HEK293 (cell line): ENCODE measurements around the gene CYS1.
"Not testable (repeated sequence)": the region's sequence is repeated elsewhere in the genome, so short reads cannot be mapped to it uniquely, and the experiment has no call there.

Experiments used
- CTCF ChIA-PET: fragments of 350-600 bp; formaldehyde crosslinking; extraction: SDS; loops from one replicate; lab custom pipeline; 2021; ENCODE audit warnings: antibody characterized with exemption; lab: Yijun Ruan, JAX
- POLR2A ChIA-PET: fragments of 300-600 bp; formaldehyde crosslinking; extraction: SDS; loops from one replicate; lab custom pipeline; 2020; ENCODE audit warnings: antibody characterized with exemption, inconsistent platforms; lab: Yijun Ruan, JAX
- H3K27ac ChIP-seq: fragments of 200-500 bp; sonication (Bioruptor generic); 2 replicates; pipeline ENCODE4 v1.5.1; 2014; ENCODE audit warnings: low read depth, low read length, control low read depth, inconsistent platforms; ENCODE audit errors: extremely low read depth
- H3K36me3 ChIP-seq, 2 experiments: fragments of 200-500 bp in 1 of 2; sonication (Bioruptor generic) in 1 of 2; 1 replicate in 1 of 2; 2 replicates in 1 of 2; pipeline ENCODE4 v1.5.1; 2014 to 2017; ENCODE audit warnings: inconsistent platforms in 2 of 2, low read length in 2 of 2; ENCODE audit not compliant: control insufficient read depth in 2 of 2, insufficient read depth in 1 of 2
- H3K4me1 ChIP-seq: fragments of 200-500 bp; sonication (Bioruptor generic); 2 replicates; pipeline ENCODE4 v1.5.1; 2014; ENCODE audit warnings: mild to moderate bottlenecking, low read length, inconsistent platforms; ENCODE audit not compliant: control insufficient read depth, insufficient read depth
- H3K4me3 ChIP-seq: 2 replicates; pipeline ENCODE4 v1.5.1; 2011; ENCODE audit warnings: low read depth, mild to moderate bottlenecking, control low read depth, low read length, moderate library complexity
- H3K9me3 ChIP-seq: fragments of 200-500 bp; sonication (Bioruptor generic); 2 replicates; pipeline ENCODE4 v1.5.1; 2014; ENCODE audit warnings: low read depth, low read length, inconsistent platforms; ENCODE audit not compliant: control insufficient read depth, insufficient read depth
- BCL11A ChIP-seq: fragments of 450-650 bp; formaldehyde crosslinking; IDR thresholded peaks from 2 replicates; pipeline ENCODE4 v1.5.1; 2016; ENCODE audit warnings: low read depth, missing biosample characterization, missing genetic modification characterization
- MEIS1 ChIP-seq: sonication (generic); formaldehyde crosslinking; IDR thresholded peaks from 2 replicates; pipeline ENCODE4 v1.8.1; 2022; ENCODE audit warnings: missing genetic modification reagents, mild to moderate bottlenecking, borderline replicate concordance
- SALL2 ChIP-seq: fragments of 450-650 bp; formaldehyde crosslinking; IDR thresholded peaks from 2 replicates; pipeline ENCODE4 v1.5.0; 2017; ENCODE audit warnings: missing biosample characterization, mild to moderate bottlenecking, missing genetic modification characterization, borderline replicate concordance
- SETDB1 ChIP-seq: IDR thresholded peaks from one replicate; pipeline ENCODE4 v1.6.1; 2017; ENCODE audit warnings: mild to moderate bottlenecking, low read length, moderate library complexity, mixed read lengths; ENCODE audit not compliant: insufficient read length
- ZBTB7A ChIP-seq: fragments of 450-650 bp; formaldehyde crosslinking; IDR thresholded peaks from 2 replicates; pipeline ENCODE4 v1.5.1; 2016; ENCODE audit warnings: low read depth, missing biosample characterization, missing genetic modification characterization
- ZFHX2 ChIP-seq: fragments of 450-650 bp; formaldehyde crosslinking; conservative IDR thresholded peaks from 2 replicates; pipeline ENCODE4 v1.5.1; 2016; ENCODE audit warnings: missing biosample characterization, missing genetic modification characterization
- ZNF133 ChIP-seq: fragments of 450-650 bp; formaldehyde crosslinking; IDR thresholded peaks from 2 replicates; pipeline ENCODE4 v1.5.1; 2016; ENCODE audit warnings: missing biosample characterization, missing genetic modification characterization
- ZNF211 ChIP-seq: fragments of 450-650 bp; formaldehyde crosslinking; IDR thresholded peaks from 2 replicates; pipeline ENCODE4 v1.5.1; 2016; ENCODE audit warnings: low read depth, missing biosample characterization, missing genetic modification characterization
- ZNF274 ChIP-seq, 2 experiments: fragments of 200-500 bp in 1 of 2; fragments of 450-650 bp in 1 of 2; sonication (Bioruptor generic) in 1 of 2; formaldehyde crosslinking in 1 of 2; IDR thresholded peaks; 2 replicates each; pipeline versions ENCODE4 v1.5.1 to v1.6.1; 2014 to 2016; ENCODE audit warnings: borderline replicate concordance in 1 of 2, inconsistent platforms in 1 of 2, low read length in 1 of 2, missing biosample characterization in 1 of 2, missing genetic modification characterization in 1 of 2
- ZNF292 ChIP-seq: fragments of 450-650 bp; formaldehyde crosslinking; IDR thresholded peaks from 2 replicates; pipeline ENCODE4 v1.5.1; 2016; ENCODE audit warnings: low read depth, missing biosample characterization, missing genetic modification characterization, borderline replicate concordance
- ZNF335 ChIP-seq: fragments of 450-650 bp; formaldehyde crosslinking; conservative IDR thresholded peaks from 2 replicates; pipeline ENCODE4 v1.5.1; 2016; ENCODE audit warnings: missing biosample characterization, missing genetic modification characterization
- ZNF48 ChIP-seq: fragments of 450-650 bp; formaldehyde crosslinking; IDR thresholded peaks from 2 replicates; pipeline ENCODE4 v1.5.1; 2016; ENCODE audit warnings: missing biosample characterization, missing genetic modification characterization
- ZNF560 ChIP-seq: fragments of 450-650 bp; formaldehyde crosslinking; IDR thresholded peaks from 2 replicates; pipeline ENCODE4 v1.5.1; 2017; ENCODE audit warnings: missing biosample characterization, missing genetic modification characterization, borderline replicate concordance
- ZNF571 ChIP-seq: fragments of 450-650 bp; formaldehyde crosslinking; IDR thresholded peaks from 2 replicates; pipeline ENCODE4 v1.5.0; 2017; ENCODE audit warnings: missing biosample characterization, missing genetic modification characterization
- ZNF626 ChIP-seq: fragments of 450-650 bp; sonication (Bioruptor Pico); formaldehyde crosslinking; IDR thresholded peaks from 2 replicates; pipeline ENCODE4 v1.5.1; 2018; ENCODE audit warnings: missing biosample characterization, missing genetic modification characterization, inconsistent platforms
- ZNF670 ChIP-seq: fragments of 450-650 bp; formaldehyde crosslinking; IDR thresholded peaks from 2 replicates; pipeline ENCODE4 v1.5.1; 2016; ENCODE audit warnings: missing biosample characterization, missing genetic modification characterization, low read depth
- ZNF707 ChIP-seq: fragments of 450-650 bp; formaldehyde crosslinking; IDR thresholded peaks from 2 replicates; pipeline ENCODE4 v1.5.1; 2016; ENCODE audit warnings: missing biosample characterization, missing genetic modification characterization
- ZNF830 ChIP-seq: fragments of 450-650 bp; IDR thresholded peaks from 2 replicates; pipeline ENCODE4 v1.5.0; 2018; ENCODE audit warnings: missing biosample characterization, missing genetic modification characterization, low read depth, mild to moderate bottlenecking, moderate library complexity
- TF ChIP-seq, protein P1 (sequence below): fragments of 450-650 bp; formaldehyde crosslinking; IDR thresholded peaks from 2 replicates; pipeline ENCODE4 v1.5.1; 2016; ENCODE audit warnings: missing biosample characterization, missing genetic modification characterization
- TF ChIP-seq, protein P2 (sequence below): fragments of 450-650 bp; formaldehyde crosslinking; IDR thresholded peaks from 2 replicates; pipeline ENCODE4 v1.5.1; 2017; ENCODE audit warnings: missing biosample characterization, missing genetic modification characterization
- TF ChIP-seq, protein P3 (sequence below): fragments of 450-650 bp; formaldehyde crosslinking; IDR thresholded peaks from 2 replicates; pipeline ENCODE4 v1.5.1; 2016; ENCODE audit warnings: missing biosample characterization, missing genetic modification characterization, borderline replicate concordance

Gene CYS1

DNA sequence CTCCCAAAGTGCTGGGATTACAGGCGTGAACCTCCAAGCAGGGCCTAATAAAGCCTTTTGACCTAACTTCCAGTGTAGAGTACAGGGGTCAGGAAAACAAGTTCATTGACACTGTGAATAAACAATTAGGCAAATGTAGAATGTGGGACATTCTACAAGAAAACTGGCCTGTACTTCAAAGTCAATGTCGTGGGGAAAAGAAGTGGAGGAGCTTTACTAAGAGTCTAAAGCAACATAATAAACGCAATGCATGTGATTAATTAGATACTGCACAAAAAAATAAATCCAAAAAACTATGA is 38.8 kb upstream of the CYS1 start (continued):
- TF ChIP-seq, protein P1, sequence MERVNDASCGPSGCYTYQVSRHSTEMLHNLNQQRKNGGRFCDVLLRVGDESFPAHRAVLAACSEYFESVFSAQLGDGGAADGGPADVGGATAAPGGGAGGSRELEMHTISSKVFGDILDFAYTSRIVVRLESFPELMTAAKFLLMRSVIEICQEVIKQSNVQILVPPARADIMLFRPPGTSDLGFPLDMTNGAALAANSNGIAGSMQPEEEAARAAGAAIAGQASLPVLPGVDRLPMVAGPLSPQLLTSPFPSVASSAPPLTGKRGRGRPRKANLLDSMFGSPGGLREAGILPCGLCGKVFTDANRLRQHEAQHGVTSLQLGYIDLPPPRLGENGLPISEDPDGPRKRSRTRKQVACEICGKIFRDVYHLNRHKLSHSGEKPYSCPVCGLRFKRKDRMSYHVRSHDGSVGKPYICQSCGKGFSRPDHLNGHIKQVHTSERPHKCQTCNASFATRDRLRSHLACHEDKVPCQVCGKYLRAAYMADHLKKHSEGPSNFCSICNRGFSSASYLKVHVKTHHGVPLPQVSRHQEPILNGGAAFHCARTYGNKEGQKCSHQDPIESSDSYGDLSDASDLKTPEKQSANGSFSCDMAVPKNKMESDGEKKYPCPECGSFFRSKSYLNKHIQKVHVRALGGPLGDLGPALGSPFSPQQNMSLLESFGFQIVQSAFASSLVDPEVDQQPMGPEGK, result no peak
- TF ChIP-seq ZNF571 (tag by site-specific recombination) (no peak), ZFHX2 (tag by site-specific recombination) (no peak)

DNA sequence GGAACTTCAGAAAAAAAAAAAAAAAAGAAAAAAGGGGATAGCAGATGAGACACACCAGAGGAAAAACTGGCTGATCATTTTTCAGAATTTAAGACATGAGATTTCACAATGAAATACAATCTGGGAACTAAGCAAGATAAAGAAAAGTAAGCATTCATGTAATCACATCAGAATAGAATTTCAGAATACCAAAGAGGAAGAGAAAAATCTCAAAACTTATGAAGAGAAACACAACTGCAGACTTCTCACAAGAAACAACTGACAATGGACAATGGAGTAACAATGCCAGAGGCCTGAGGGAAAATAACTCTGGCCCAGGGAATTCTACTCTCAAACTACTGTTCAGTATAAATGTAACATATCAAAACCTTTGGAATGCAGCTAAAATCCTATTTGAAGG is 29.1 kb upstream of the CYS1 start:
- ChIA-PET POLR2A (interaction anchor here (0.8 kb wide), 1 partner anchor 10 kb away, joined by 3 read pairs; no protein-coding TSS in a partner anchor), CTCF (interaction anchor here (0.9 to 1.7 kb wide), 2 partner anchors 11 to 12 kb away, joined by 3 to 8 read pairs; no protein-coding TSS in a partner anchor)
- Histone ChIP-seq H3K9me3 (no peaks in the 10 kb centered on the region), H3K27ac (no peak overlapping the region), H3K4me1 (no peaks in the 10 kb centered on the region), H3K4me3 (no peak overlapping the region), H3K36me3 (no peaks in the 10 kb centered on the region; a peak in 1 of 3 replicates)
- no peak for TF ChIP-seq ZNF133 (tag by site-specific recombination)
- TF ChIP-seq, protein P2, sequence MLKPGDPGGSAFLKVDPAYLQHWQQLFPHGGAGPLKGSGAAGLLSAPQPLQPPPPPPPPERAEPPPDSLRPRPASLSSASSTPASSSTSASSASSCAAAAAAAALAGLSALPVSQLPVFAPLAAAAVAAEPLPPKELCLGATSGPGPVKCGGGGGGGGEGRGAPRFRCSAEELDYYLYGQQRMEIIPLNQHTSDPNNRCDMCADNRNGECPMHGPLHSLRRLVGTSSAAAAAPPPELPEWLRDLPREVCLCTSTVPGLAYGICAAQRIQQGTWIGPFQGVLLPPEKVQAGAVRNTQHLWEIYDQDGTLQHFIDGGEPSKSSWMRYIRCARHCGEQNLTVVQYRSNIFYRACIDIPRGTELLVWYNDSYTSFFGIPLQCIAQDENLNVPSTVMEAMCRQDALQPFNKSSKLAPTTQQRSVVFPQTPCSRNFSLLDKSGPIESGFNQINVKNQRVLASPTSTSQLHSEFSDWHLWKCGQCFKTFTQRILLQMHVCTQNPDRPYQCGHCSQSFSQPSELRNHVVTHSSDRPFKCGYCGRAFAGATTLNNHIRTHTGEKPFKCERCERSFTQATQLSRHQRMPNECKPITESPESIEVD (tag by site-specific recombination), result 0 out of 2 replicates have a peak, but pooled peaks have one; percentile 20

DNA sequence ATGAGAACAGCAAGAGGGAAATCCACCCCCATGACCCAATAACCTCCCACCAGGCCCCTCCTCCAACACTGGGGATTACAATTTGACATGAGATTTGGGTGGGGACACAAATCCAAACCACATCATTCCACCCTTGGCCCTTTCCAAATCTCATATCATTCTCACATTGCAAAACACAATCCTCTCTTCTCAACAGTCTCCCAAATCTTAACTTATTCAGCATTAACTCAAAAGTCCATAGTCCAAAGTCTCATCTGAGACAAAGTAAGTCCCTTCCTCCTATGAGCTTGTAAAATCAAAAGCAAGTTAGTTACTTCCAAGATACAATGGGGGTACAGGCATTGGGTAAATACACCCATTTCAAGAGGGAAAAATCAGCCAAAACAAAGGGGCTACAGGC is 24.7 kb upstream of the CYS1 start:
- H3K27ac ChIP-seq, H3K4me3 ChIP-seq, H3K9me3 ChIP-seq, H3K36me3 ChIP-seq, H3K4me1 ChIP-seq: not testable (repeated sequence)
- CTCF ChIA-PET, result interaction anchor here (0.5 to 0.6 kb wide), 2 partner anchors 14 to 33 kb away, joined by 3 to 4 read pairs; no protein-coding TSS in a partner anchor
- POLR2A ChIA-PET, result interaction anchor here (1.0 kb wide), 1 partner anchor 15 kb away, joined by 3 read pairs; no protein-coding TSS in a partner anchor

DNA sequence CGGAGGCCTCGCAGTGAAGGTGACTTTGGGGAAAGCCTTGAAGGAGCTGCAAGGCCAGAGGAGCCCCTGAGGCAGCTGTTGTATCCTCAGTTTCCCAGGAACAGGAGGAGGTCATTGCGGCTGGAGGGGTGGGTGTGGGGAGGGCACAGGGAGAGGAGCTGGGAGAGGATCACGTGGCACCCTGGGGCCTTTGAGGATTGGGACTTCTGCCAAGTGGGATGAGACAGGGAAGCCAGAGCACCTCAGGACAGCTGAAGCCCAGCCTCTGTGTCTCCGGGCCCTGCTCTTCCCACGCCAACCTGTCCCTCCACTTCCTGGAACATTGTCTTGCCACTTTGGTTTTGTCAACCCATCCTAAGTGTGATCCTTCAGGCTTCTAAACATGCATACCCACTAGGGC is 23.0 kb upstream of the CYS1 start:
- CTCF ChIA-PET, result interaction anchor here (0.8 to 1.0 kb wide), 3 partner anchors 8 to 31 kb away, joined by 3 to 5 read pairs (median 3); no protein-coding TSS in a partner anchor
- POLR2A ChIA-PET, result interaction anchor here (1.4 kb wide), 1 partner anchor 17 kb away, joined by 7 read pairs; no protein-coding TSS in a partner anchor

More for the DNA sequence above, 23.0 kb upstream of the CYS1 start:
- no peaks in the 10 kb centered on the region; a peak in 1 of 3 replicates for H3K36me3 ChIP-seq
- H3K4me3 ChIP-seq, result no peak overlapping the region
- H3K4me1 ChIP-seq, result 0 out of 2 replicates have a peak, but pooled peaks cover 2% of the 10 kb centered on the region
- H3K27ac ChIP-seq, result no peak overlapping the region
- H3K9me3 ChIP-seq, result no peaks in the 10 kb centered on the region
- no peak for TF ChIP-seq ZNF830 (tag by site-specific recombination)
- TF ChIP-seq ZNF292 (tag by site-specific recombination), result no peak
- TF ChIP-seq ZNF335 (tag by site-specific recombination), result no peak
- TF ChIP-seq ZNF211, result no peak
- TF ChIP-seq ZBTB7A (tag by site-specific recombination), result no peak
- no peak for TF ChIP-seq ZNF48
- no peak for TF ChIP-seq SALL2 (tag by site-specific recombination)
- no peak for TF ChIP-seq ZNF133 (tag by site-specific recombination)
- no peak for TF ChIP-seq ZNF670 (tag by site-specific recombination)
- no peak for TF ChIP-seq BCL11A (tag by site-specific recombination)
- TF ChIP-seq MEIS1 (CRISPR knock-in tag), result no peak
- TF ChIP-seq, protein P3, sequence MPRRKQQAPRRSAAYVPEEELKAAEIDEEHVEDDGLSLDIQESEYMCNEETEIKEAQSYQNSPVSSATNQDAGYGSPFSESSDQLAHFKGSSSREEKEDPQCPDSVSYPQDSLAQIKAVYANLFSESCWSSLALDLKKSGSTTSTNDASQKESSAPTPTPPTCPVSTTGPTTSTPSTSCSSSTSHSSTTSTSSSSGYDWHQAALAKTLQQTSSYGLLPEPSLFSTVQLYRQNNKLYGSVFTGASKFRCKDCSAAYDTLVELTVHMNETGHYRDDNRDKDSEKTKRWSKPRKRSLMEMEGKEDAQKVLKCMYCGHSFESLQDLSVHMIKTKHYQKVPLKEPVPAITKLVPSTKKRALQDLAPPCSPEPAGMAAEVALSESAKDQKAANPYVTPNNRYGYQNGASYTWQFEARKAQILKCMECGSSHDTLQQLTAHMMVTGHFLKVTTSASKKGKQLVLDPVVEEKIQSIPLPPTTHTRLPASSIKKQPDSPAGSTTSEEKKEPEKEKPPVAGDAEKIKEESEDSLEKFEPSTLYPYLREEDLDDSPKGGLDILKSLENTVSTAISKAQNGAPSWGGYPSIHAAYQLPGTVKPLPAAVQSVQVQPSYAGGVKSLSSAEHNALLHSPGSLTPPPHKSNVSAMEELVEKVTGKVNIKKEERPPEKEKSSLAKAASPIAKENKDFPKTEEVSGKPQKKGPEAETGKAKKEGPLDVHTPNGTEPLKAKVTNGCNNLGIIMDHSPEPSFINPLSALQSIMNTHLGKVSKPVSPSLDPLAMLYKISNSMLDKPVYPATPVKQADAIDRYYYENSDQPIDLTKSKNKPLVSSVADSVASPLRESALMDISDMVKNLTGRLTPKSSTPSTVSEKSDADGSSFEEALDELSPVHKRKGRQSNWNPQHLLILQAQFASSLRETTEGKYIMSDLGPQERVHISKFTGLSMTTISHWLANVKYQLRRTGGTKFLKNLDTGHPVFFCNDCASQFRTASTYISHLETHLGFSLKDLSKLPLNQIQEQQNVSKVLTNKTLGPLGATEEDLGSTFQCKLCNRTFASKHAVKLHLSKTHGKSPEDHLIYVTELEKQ (tag by site-specific recombination), result no peak
- no peak for TF ChIP-seq ZFHX2 (tag by site-specific recombination)
- TF ChIP-seq ZNF626 (tag by site-specific recombination), result no peak
- no peak for TF ChIP-seq ZNF274 (IDR thresholded peaks at IDR 0.05; ENCODE audit: low read length)
- TF ChIP-seq ZNF274 (tag by site-specific recombination; IDR thresholded peaks at IDR 0.05; ENCODE audit: borderline replicate concordance), result no peak
- TF ChIP-seq ZNF560 (tag by site-specific recombination), result no peak
- no peak for TF ChIP-seq ZNF707 (tag by site-specific recombination)
- no peak for TF ChIP-seq SETDB1
